Amniotic epithelial cell (primary cell): ENCODE results near the gene SPO11.

Experiments
- DNase-seq: peaks from one replicate; pipeline ENCODE4 v3.0.0-alpha.2; 2010; ENCODE audit warnings: low read depth

SPO11 gene

DNA sequence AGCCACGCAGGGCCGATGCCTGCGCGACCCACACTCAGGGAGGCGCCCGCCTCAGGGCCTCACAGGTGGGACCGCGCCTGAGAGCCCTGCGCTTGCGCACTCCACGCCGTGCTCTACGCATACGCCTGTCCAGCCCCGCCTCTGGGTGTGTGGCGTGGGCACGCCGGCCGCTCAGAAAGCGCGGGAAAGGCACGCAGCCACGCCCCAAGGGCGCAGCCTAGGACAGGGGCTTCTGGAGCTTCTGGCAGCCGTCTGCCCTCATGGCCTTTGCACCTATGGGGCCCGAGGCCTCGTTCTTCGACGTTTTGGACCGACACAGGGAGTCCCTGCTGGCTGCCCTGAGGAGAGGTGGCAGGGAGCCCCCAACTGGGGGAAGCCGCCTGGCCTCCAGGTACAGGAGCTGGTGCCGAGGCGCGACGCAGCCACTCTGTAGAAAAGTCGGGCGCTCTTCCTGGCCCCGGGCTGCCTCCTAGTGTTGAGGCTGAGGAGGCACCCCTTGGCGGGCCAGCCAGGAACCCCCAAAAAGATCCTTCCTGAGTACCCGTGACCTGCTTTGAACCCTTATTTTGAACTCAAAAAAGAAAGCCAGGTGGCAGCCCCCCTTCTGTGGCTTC is at the start of gene SPO11:
TSS of gene SPO11 (plus strand) at position 196 of the 614 bp plus-strand sequence. CDS start at position 261, 65 bp downstream.
- DNase-seq, result no peak

GRCh38 chr20:57280221-57280620 is 49.4 kb upstream of the SPO11 start:
- no peak for DNase-seq

DNA sequence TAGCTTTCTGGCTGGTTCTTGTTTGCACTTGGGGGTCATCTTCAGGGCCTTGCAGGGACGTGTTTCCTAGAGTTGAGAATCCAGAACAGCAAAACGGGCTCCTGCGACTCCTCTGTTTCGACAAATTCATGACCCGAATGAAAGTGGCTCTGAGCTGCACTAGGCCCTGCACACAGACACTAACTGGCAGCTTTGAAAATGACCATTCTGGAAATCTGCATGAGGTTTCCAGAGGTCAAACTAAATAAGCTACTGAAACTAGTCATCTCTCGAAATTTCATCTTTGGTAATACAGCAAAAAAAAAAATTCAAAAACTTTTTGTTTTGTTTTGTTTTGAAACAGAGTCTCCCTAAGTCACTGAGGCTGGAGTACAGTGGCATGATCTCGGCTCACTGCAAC is 47.7 kb upstream of the SPO11 start:
- DNase-seq, result no peak

GRCh38 chr20:57282670-57283361 is 46.8 kb upstream of the SPO11 start:
- DNase-seq, result no peak

DNA sequence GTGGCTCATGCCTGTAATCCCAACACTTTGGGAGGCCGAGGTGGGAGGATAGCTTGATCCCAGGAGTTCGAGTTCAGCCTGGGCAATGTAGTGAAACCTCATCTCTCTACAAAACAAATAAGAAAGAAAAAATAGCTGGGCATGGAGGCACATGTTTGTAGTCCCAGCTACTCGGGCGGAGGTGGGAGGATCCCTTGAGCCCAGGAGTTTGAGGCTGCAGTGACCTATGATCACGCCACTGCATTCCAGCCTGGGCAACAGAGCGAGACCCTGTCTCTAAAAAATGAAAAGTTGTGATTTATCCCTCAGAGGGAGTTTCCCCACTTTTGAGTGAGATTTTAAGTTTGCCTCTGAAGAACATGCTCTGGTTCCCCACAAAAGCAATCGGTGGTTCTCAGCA is 45.7 kb upstream of the SPO11 start:
- DNase-seq, result no peak

DNA sequence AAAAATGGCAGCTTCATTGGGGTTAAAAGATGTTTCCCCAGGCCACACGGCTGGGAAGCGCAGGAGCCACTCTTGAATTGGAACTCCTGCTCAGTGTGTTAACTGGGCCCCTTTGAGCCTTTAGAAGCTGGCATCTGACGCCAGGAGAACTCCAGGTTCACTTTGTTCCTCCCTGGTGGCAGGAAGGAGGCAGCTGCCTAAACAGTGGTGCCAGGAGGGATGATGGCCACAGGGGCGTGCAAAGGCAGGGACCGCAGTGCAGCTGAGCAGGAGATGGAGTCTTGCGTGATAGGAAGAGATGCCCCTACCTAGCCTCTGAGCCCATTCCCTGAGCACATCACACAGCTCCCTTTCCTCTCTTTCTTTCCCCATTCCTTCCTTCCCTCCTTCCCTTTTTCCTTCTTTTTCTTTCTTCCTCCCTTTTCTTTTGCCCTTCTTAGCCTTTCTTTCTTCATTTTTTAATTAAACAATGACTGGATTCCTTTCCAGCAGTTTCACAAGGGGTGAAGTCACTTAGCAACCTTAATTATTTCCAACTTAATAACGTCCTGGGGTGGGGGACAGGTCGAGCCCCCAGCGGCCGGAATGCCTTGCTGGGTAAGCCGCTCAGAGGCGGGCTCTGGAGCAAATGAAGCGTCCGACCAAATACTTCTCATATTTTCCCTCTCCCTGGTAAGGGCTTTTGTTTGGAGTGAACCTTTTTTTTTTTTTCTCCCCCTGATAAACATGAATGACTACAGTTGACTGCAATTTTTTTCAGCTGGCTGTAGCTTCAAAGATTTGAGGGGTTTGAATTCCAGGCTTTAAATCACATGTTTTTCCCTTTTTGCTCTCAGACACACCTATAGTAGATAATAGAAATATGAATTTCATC is 42.4 kb upstream of the SPO11 start:
- no peak for DNase-seq

GRCh38 chr20:57287901-57288300 is 41.7 kb upstream of the SPO11 start:
- DNase-seq, result no peak

DNA sequence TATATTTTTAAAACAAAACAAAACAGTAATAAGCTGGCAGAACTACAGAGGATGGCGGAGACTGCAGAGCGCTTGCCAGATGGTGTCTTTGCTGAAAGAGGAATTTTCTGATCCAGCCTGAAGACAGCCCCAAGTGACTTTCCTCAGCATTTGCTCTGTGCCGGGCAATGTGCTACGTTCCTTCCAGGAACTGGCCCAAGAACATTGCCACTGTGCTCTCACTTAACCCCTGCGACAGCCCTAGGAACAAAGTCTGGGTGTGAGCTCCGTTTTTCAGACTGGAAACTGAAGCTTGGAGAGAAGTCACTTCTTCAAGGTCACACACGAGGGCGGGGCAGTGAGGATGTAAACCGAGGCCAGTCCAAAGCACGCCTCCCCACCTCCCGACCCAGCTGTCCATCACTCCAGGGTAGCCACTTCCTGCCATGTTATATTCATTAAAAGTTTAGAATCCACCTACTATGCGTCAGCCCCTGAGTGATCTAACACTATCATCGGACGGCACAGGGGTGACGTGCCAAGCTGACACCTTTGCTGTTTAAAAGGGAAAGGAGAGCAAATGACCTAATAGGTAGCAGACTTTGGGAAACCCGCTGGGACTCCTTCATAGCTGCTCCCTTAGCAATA is 40.8 kb upstream of the SPO11 start:
- no peak for DNase-seq

DNA sequence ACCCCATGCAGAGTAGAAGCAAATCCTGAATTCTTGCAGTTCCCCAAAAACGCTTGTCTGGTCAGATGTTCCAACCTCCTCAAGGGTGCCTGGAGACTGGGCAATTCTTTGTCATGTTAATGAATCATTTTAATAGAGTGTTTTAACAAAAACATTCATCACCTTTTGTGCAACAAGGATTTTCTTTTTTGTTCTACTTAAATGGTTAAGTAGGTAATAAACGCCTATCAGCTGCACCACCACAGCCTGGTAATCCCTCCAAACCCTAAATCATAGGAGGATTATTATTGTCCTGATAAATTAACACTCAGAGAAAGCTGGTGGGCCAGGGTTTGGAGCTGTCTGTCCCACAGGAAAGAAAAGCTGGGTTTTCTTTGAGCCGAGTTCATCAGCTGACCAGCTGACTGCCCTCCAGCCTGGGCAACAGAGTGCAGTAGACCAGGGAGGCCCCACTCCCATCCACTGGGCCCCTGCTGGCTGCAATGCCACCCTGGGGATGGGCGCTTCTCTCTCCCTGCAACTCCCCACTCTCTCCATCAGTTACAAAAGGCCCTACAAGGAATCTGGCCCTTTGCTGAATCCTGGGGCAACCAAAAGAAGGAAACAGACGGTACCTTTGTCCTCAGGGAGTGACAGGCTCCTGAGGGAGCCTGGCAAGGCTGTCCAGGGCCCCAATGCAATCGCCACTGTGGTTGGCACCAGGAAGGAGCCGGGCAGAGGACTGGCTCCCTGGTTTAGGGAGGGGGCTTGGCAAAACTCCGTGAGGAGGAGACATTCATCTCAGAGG is 40.0 kb upstream of the SPO11 start:
- DNase-seq, result no peak

- no peak for DNase-seq
Measured at GRCh38 chr20:57290178-57290484, 39.5 kb upstream of the SPO11 start.

- no peak for DNase-seq
Measured at GRCh38 chr20:57291003-57291402, 38.6 kb upstream of the SPO11 start.

DNA sequence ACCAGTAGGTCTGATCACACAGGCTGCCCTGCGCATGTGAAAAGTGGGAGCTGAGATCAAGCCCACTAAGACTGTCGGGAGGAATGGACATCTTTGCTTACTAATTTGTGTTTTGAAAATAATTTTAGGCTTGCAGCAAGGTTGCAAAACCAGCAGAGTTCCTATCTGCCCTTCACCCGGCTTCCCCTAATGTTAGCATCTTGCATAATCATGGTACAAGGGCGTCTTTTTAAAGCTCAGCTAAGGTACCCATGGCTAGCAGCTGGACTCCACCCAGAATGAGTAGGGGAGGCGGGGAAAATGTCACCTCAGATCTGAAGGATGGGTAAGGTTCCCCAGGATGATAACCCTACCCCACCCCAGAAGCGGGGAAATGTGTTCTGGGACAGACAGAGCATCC is 37.9 kb upstream of the SPO11 start:
- DNase-seq, result no peak

DNA sequence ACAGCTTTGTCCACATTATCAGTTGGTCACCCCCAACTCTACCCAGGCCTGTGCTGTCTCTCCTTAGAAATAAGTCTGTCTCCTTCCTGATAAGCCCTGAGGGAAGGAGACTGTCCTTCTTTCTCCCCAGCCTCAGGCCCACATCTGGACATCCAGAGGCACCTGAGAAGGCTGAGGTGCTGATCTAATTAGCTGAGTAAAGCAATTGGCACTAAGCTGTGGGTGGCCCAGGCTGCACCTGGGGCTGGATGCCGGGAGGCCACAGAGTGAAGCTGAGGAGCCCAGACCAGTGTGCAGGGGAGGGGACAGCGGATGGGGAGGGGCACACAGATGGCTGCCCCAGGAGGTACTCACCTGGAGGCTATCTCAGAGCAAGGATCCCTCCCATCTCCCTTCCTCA is 37.0 kb upstream of the SPO11 start:
- no peak for DNase-seq

DNA sequence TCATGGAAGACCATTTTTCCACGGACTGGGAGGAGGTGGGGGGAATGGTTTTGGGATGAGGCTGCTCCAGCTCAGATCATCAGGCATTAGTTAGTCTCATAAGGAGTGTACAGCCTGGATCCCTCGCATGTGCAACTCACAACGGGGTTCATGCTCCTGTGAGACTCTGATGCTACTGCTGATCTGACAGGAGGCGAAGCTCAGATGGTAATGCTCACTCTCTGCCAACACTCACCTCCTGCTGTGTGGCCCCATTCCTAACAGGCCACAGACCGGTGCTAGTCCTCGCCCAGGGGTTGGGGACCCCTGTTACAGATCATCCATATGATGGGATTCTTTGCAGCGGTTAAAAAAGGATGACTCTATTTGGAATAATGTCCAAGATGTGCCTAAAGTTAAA is 35.6 kb upstream of the SPO11 start:
- DNase-seq, result no peak

- DNase-seq, result no peak
Measured at GRCh38 chr20:57294550-57294949, 35.1 kb upstream of the SPO11 start.

- DNase-seq, result no peak
Measured at GRCh38 chr20:57298457-57298856, 31.1 kb upstream of the SPO11 start.

DNA sequence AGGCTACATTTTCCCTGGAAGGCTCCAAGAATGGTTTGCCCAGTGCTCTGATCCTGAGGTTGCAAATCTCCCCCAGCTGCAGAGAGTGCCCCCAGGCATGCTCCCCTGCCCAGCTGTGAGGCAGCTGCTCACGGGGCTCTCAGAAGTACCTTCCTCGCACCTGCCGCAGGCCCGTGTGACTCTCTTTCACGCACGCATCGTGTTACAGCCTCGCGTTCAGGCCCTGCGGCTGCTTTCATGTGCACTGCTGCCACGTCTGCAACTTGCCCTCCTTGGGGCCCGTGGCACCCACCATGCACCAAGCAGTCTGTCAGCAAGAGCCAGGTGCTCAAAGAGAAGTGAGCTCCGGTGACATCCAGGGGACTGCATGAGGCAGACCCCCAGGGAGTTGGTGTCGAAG is 28.6 kb upstream of the SPO11 start:
- no peak for DNase-seq

DNA sequence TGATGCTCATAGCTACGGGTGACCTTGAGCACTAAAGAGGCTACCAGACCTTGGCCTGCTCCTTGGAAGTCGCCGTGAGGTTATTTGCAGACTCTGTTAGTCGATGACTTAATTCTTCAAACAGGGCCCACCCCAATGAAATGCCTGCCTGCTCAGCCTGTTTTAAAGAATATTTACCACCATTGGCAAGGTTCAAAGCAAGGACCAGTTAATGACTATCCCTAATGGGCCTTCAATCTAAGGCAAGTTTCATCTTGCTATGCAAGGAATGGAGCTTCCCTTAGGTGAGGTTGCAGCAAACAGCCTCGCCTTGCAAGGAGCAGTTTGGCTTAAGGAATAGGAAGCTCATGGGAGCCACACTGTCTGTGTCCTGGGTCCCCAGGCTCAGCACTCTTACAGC is 22.9 kb upstream of the SPO11 start:
- DNase-seq, result no peak

- no peak for DNase-seq
Measured at GRCh38 chr20:57308451-57309271, 20.9 kb upstream of the SPO11 start.

DNA sequence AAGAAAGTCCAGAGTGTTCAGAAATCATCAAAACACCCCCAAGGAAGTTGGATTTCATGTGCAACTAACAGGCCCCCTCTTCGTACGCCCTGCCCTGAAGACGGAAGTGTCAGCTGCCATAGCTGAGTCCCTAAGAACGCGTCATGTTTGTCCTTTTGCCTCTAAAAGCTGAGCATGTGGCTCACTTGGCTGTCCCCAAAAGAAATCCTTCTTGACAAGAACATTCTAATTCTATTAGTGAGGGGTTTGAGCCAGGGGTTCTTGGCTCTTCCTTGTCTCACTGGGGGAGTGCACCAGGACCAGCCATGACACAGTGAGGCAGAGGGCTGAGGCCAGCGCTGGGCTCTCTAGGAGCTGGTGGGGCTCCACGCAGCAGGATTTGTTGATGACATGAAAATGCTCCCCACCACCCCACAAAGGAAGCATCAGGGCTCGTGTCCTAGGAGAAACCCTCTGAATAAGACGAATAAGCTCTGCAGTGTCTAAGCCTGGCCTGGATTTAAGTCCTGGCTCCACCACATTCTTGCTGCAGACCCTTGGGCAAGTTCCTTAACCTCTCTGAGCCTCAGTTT is 20.0 kb upstream of the SPO11 start:
- no peak for DNase-seq
